Upper lobe of right lung (tissue), 1 donor: ENCODE results near the gene KIF14. TPM values are rescaled to one million over a fixed set of nuclear protein-coding genes. Genes with fewer than 3 reads are reported as not detected.

Source experiments
- ATAC-seq: fragments of 200-7000 bp; cut with Tn5 transposase; one replicate; pipeline ENCODE4 v1.9.1; 2020; ENCODE audit warnings: mild to moderate bottlenecking, moderate library complexity
- DNase-seq: peaks from one replicate; pipeline ENCODE4 v3.0.0-alpha.2; 2020
- H3K27ac ChIP-seq: fragments of 200-600 bp; one replicate; pipeline ENCODE4 v1.8.0; 2022
- H3K27me3 ChIP-seq: fragments of 200-600 bp; one replicate; pipeline ENCODE4 v1.8.0; 2022; ENCODE audit warnings: mild to moderate bottlenecking
- H3K36me3 ChIP-seq: fragments of 200-600 bp; one replicate; pipeline ENCODE4 v1.8.0; 2022
- H3K4me1 ChIP-seq: fragments of 200-600 bp; one replicate; pipeline ENCODE4 v1.8.0; 2022
- H3K4me3 ChIP-seq: fragments of 200-600 bp; one replicate; pipeline ENCODE4 v1.8.0; 2022; ENCODE audit warnings: mild to moderate bottlenecking
- H3K9me3 ChIP-seq: fragments of 200-600 bp; one replicate; pipeline ENCODE4 v1.8.0; 2022
- CTCF ChIP-seq: fragments of 200-600 bp; IDR thresholded peaks from one replicate; pipeline ENCODE4 v1.8.0; 2022; ENCODE audit warnings: antibody characterized with exemption
- intact Hi-C: fragments of 100-400 bp; cut with DNase I; formaldehyde crosslinking; loops from one replicate; pipeline ENCODE4 v1.11.0; 2022
- total RNA-seq: library from RNA; stranded (reverse); fragmentation: NEBNext Ultra II Directional; extraction: Animal tissue kit (Norgen Biotek cat#: 25700); gene quantifications from one replicate; pipeline ENCODE4 v1.2.1, GENCODE V29; 2021
- donor health status: DM: no; HTN: yes; CAD: no; lungs with severe emphysema.

Gene KIF14
- total RNA-seq, 1 donor from 2014 or later = 0.23 TPM

GRCh38 chr1:200628223-200628881 is 7.8 kb upstream of the KIF14 start:
- DNase-seq (no peak), ATAC-seq (peak; percentile 89)
- intact Hi-C loops = loop anchor here (10.0 kb wide), 1 partner anchor 176 kb away; no protein-coding TSS in a partner anchor
- H3K27me3 ChIP-seq = no peaks in the 10 kb centered on the region
- no peaks in the 10 kb centered on the region for H3K36me3 ChIP-seq
- no peaks in the 10 kb centered on the region for H3K9me3 ChIP-seq
- H3K27ac ChIP-seq = no peak overlapping the region
- no peak overlapping the region for H3K4me3 ChIP-seq
- H3K4me1 ChIP-seq = no peaks in the 10 kb centered on the region
- no peak for TF ChIP-seq CTCF

GRCh38 chr1:200627575-200628222 is 7.1 kb upstream of the KIF14 start:
- TF ChIP-seq CTCF = no peak
- no peak for DNase-seq
- H3K4me3 ChIP-seq = no peak overlapping the region
- intact Hi-C loops = loop anchor here (10.0 kb wide), 1 partner anchor 177 kb away; no protein-coding TSS in a partner anchor
- no peak for ATAC-seq
- no peaks in the 10 kb centered on the region for H3K9me3 ChIP-seq
- no peak overlapping the region for H3K27ac ChIP-seq
- H3K27me3 ChIP-seq = no peaks in the 10 kb centered on the region
- H3K4me1 ChIP-seq = no peaks in the 10 kb centered on the region
- no peaks in the 10 kb centered on the region for H3K36me3 ChIP-seq

GRCh38 chr1:200626853-200627534 is 6.4 kb upstream of the KIF14 start:
- TF ChIP-seq CTCF = no peak
- Histone ChIP-seq H3K9me3 (no peaks in the 10 kb centered on the region), H3K4me3 (no peak overlapping the region), H3K27ac (no peak overlapping the region), H3K27me3 (no peaks in the 10 kb centered on the region), H3K36me3 (no peaks in the 10 kb centered on the region), H3K4me1 (peaks cover under 1% of the 10 kb centered on the region)
- intact Hi-C loops = loop anchor here (10.0 kb wide), 1 partner anchor 178 kb away; no protein-coding TSS in a partner anchor
- ATAC-seq = no peak
- DNase-seq = no peak

- no peak for TF ChIP-seq CTCF
- H3K4me3 ChIP-seq = no peak overlapping the region
- DNase-seq (no peak), ATAC-seq (no peak)
- H3K4me1 ChIP-seq = peaks cover 4% of the 10 kb centered on the region
- H3K27ac ChIP-seq = no peak overlapping the region
- intact Hi-C loops = loop anchor here (10.0 kb wide), 1 partner anchor 179 kb away; no protein-coding TSS in a partner anchor
- H3K36me3 ChIP-seq = no peaks in the 10 kb centered on the region
- H3K27me3 ChIP-seq = no peaks in the 10 kb centered on the region
- H3K9me3 ChIP-seq = no peaks in the 10 kb centered on the region
These were observed 4.9 kb upstream of the KIF14 start for GRCh38 chr1:200625381-200625824.

- H3K27me3 ChIP-seq = no peaks in the 10 kb centered on the region
- H3K27ac ChIP-seq = no peak overlapping the region
- H3K4me3 ChIP-seq = no peak overlapping the region
- TF ChIP-seq CTCF = no peak
- intact Hi-C loops = loop anchor here (10.0 kb wide), 1 partner anchor 180 kb away; no protein-coding TSS in a partner anchor
- DNase-seq = no peak
- no peaks in the 10 kb centered on the region for H3K9me3 ChIP-seq
- ATAC-seq = no peak
- H3K4me1 ChIP-seq = peaks cover 4% of the 10 kb centered on the region
- no peaks in the 10 kb centered on the region for H3K36me3 ChIP-seq
These were observed 4.3 kb upstream of the KIF14 start for GRCh38 chr1:200624679-200625335.
